GM18508 (cell line): ENCODE measurements around the gene TYW1.
"Not testable (repeated sequence)": the region's sequence is repeated elsewhere in the genome, so short reads cannot be mapped to it uniquely, and the experiment has no call there.

Experiments used
- ATAC-seq: cut with Tn5 transposase; IDR thresholded peaks from one replicate; pipeline ENCODE4 v1.9.1; 2021; ENCODE audit warnings: moderate number of reproducible peaks; ENCODE audit not compliant: insufficient read depth, unreplicated experiment

The TYW1 gene

DNA sequence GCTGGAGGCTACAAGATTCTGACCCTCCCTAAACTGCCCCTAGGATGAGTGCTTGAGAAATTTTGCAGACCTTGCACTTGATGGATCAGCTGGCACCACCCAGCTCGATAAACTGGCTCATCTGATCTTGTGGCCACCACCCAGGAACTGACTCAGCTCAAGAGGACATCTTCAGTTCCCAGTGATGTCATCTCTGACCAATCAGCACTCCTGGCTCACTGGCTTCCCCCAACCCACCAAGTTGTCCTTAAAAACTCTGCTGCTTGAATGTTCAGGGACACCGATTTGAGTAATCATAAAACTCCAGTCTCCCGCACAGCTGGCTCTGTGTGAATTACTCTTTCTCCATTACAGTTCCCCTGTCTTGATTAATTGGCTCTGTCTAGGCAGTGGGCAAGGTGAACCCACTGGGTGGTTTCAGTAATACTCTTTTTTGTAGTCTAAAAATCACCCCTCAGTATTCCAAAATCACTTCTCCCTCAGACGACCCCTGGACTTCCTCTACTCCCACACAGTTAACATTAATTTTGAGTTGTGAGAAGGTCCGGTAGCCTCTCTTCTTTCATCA, 229.8 kb downstream of the TYW1 start:
- ATAC-seq, result not testable (repeated sequence)

DNA sequence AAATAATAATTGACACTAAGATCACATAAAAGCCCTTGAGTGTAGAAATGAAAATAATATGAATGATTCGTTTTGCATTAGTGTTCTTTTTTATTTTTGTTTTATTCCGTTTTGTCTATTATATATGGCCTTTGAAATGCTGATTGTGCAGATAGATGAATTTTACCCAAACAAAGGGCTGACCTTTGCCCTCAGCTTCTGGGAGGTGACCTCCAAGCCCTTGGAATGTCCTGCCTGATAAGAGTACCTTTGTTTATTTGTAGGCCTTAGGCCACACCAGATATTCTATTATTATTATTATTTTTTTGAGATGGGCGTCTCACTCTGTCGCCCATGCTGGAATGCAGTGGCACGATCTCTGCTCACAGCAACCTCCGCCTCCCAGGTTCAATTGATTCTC, 230.3 kb downstream of the TYW1 start:
- ATAC-seq, result not testable (repeated sequence)

DNA sequence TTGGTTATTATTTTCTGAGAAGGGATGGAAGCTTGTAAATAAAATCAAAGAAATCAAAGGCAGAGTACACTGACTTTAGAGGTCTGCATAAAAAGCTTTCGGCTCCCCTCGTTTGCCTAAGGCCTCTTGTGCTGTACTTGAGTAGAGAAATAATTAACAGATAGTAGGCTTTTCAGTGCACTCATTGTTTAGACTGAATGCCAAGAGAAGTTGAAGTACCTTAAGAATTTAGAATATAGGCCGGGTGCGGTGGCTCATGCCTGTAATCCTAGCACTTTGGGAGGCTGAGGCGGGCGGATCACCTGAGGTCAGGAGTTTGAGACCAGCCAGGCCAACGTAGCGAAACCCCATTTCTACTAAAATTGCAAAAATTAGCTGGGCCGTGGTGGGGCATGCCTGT, 232.4 kb downstream of the TYW1 start:
- not testable (repeated sequence) for ATAC-seq

- not testable (repeated sequence) for ATAC-seq
These were observed 233.4 kb downstream of the TYW1 start for GRCh38 chr7:67230029-67230428.

DNA sequence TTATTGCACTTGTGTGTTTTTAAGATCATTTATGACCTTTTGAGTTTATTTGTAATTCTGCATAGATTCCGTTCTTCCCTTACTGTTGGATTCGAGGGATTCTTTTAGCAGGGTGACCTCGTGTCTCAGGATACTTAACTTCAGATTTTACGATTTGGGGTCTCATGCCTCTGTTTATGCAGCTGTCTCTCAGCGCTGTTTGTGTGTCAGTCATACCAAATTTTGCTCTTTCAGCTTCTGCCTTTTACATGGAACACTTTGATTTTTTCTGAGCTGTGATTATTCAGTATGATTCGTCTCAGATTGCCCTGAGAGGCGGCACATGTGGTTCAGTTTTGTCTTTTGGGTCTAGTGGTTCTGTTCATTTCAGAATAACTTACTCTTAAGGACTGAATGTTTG, 236.9 kb downstream of the TYW1 start:
- not testable (repeated sequence) for ATAC-seq

DNA sequence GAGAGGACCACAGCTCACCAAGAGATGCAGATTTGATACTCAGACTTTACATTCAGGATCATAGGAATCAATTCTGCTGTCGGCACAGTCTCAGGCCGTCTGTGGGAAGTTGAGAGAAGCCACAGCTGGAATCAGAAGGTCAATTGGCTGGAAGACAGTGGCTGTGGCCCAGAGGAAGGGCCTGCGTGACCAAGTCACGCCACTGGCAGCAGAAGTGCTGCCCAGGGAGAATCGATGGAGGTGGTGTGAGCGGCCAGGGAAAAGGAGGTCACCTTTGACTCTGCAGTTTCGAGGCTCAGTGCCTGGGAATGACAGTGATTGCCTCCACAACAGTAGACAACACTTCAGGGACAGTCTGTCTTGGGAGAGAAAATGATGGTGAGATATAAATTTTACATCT, 239.6 kb downstream of the TYW1 start:
- not testable (repeated sequence) for ATAC-seq

- not testable (repeated sequence) for ATAC-seq
These were observed 246.2 kb downstream of the TYW1 start for GRCh38 chr7:67242871-67243270.

- ATAC-seq, result not testable (repeated sequence)
These were observed 251.7 kb downstream of the TYW1 start for GRCh38 chr7:67248364-67248763.

GRCh38 chr7:67251986-67252558, 255.4 kb downstream of the TYW1 start:
- no peak for ATAC-seq

DNA sequence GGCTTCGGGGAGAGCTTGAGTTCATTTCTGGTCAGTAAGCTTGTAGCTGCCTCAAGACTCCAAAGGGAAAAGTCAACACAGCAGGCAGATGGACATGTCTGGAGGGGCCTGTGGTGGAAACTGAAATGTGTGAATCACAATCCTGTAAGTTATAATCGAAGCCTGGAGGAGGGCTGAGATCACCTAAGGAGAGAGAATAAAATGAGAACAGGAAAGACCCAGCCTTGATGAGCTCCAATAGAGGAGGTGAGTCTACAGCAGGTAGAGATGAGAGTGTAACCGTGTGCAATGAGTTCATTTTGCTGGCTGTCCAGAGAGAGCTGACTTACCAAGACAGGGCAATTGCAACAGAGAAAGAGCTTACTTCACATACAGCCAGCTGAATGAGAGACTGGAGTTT, 258.4 kb downstream of the TYW1 start:
- ATAC-seq, result not testable (repeated sequence)

- ATAC-seq, result not testable (repeated sequence)
These were observed 261.1 kb downstream of the TYW1 start for GRCh38 chr7:67257779-67258178.

DNA sequence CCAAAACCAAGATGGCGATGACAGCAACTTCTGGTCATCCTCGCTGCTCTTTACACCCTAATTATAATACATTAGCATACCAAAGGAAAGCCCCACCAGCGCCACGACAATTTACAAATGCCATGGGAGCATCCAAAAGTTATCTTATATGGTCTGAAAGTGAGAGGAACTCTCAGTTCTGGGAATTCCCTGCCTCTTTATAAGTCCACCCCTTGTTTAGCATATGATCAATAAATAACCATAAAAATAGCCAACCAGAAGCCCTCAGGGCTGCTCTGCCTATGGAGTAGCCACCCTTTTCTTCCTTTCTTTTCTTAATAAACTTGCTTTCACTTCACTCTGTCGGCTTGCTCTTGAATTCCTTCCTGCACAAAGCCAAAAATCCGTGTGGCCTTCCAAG, 262.7 kb downstream of the TYW1 start:
- not testable (repeated sequence) for ATAC-seq

GRCh38 chr7:67260166-67260586, 263.5 kb downstream of the TYW1 start:
- not testable (repeated sequence) for ATAC-seq

DNA sequence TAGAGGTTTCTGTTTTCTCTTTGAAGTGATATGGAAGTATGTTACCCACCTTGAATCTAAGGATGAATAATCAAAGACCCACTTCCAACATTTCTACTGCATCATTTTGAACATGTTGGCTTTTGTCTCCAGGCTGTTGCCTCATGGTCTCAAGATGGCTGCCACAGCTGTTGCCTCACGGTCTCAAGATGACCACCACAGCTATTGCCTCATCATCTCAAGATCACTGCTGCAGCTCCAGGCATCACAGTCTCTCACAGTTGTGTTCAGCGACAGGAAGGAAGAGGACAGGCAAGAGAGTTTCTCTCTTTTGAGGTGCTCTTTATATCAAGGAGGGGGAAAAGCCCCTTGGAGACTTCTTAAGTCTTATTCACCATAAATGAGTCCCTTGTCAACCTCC, 267.4 kb downstream of the TYW1 start:
- ATAC-seq, result not testable (repeated sequence)

DNA sequence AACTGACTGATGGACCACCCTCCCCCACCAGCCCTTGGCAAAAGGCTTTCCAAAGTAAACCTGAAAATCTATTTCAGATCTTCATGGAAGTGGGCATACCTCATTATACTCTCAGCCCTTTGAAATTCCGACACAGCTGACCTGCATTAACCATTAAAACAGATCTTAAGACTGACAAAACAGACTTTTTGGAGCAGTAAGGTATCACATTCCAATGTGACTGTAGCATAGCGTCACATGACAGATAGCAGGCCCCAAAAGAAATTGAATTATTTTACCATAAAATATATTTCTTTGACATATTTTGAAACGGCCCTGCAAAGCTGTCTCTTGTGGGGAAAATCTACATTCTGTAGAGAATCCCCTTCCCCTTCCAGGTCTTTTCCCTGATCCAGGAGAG, 269.4 kb downstream of the TYW1 start:
- ATAC-seq, result not testable (repeated sequence)

- no peak for ATAC-seq
These were observed 271.3 kb downstream of the TYW1 start for GRCh38 chr7:67267914-67268313.

DNA sequence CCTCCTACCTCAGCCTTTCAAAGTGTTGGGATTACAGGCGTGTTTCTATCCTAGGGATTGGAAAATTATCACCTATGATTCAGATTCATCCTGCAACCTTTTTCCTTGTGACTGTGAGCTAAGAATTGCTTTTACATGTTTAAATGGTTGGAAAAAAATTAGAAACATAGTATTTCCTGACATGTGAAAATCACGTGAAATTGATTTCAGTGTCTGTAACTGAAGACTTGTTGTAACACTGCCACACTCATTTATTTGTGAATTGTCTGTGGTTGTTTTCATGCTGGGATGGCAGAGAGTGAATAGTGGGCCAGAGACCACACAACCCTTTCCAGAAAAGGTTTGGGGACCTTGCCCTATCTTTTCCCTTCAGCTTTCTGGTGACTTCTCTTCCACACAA, 273.3 kb downstream of the TYW1 start:
- not testable (repeated sequence) for ATAC-seq
